GM15510 (cell line): ENCODE results near the gene MEAF6.

Experiments used
- POLR2A ChIP-seq: IDR thresholded peaks from 3 replicates; pipeline ENCODE4 v1.6.1; 2011; ENCODE audit warnings: borderline replicate concordance; ENCODE audit not compliant: insufficient read length; ENCODE audit errors: extremely low read depth

The MEAF6 gene

DNA sequence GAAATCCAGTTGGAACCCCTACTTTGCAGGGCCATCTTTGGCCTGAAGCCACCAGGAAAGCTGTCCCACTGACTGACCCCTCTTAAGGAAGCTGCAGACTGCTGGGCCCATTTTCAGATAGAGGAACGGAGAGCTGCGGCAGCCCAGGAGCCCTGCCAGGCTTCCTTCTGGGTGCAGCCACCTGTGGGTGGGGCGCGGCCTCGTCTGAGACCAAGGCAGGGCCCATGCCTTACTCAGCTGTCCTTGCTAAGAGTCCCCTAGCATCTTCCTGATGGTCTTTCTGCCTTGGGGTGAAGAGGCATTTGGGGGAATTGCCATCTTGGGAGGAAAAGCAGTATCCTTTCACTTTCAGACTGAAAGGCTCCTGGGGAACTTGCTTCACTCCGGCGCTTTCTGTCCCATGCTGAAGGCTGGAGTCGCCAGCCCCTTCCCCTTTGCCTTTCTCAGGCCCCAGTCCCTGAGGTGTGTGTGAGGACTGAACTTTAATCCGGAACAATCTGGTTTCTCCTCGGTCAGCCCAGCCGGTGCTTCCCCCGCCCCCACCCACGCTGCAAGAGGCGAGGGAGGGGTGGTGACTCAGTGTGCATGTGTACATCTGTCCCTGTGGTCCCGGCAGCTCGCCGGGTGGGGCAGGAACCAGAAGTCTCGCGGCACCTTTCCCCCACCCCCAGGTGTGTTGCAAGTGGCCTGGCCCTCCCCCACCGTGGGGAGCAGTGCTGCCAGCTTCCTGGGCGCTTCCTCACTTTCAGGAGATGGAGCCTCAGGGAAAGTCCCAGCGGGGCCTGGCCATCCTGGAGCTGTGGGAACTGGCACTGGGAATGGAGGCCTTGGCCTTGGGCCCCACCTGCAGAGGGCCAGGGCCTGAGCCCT lies 35.1 kb downstream of the MEAF6 start:
- peak; percentile 55 for TF ChIP-seq POLR2A

- no peak for TF ChIP-seq POLR2A
These were observed 35.7 kb downstream of the MEAF6 start for GRCh38 chr1:37478890-37479254.

- peak; percentile 37 for TF ChIP-seq POLR2A
These were observed 36.1 kb downstream of the MEAF6 start for GRCh38 chr1:37478451-37478881.

- TF ChIP-seq POLR2A, result no peak
These were observed 36.6 kb downstream of the MEAF6 start for GRCh38 chr1:37477946-37478345.

GRCh38 chr1:37477198-37477931 lies 37.2 kb downstream of the MEAF6 start:
- TF ChIP-seq POLR2A, result peak; percentile 60

DNA sequence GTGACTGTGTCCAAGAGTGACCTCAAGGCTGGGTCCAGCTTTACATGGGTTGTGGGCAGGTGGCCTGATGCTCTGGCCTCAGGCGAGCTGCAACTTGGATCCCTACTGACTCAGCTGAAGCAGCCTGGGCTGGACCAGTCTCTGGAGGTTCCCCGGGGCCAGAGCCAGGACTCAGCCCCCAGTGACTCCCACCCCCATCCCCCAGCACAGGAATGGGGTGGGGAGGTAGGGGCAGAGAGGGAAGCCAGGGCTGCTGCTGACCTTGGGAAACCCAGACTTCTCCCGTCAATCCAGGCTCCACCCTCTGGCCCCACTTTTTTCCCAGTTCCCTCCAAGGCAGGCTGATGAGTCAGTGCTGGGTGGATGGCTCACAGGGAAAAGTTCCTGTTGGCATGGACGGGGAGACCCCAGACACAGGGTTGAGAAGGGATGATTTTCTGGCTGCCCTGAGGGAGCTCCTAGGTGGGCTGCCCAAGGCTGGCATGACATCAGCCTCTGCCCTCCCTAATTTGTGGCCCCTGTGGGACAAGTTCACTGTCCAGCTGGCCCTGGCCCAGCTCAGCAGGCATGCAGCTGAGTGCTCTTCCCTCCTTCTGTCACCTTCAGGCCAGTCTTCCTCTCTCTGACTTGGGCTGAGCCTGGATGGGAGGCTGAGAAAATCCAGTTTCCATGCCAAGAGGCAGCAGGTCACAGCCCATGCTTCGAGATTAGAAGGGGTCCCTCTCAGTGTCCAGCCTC lies 37.9 kb downstream of the MEAF6 start:
- no peak for TF ChIP-seq POLR2A

DNA sequence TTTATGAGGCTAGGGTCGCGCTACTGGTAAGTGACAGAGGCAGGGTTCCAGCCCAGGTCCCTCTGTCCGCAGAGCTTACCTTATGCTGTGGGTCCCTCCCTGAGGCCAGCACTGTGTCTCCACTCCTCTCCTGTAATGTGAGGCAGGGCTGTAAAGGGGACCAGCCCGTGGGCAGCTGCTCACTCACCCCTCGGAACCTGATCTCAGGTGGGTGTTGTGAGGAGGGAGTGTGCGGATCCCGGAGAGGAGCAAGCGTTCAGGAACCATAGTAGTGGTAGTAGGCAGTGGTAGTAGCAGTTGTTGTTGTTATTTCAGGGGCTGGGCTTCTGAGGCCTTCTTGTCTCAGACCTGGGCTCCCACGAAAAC lies 38.5 kb downstream of the MEAF6 start:
- no peak for TF ChIP-seq POLR2A

DNA sequence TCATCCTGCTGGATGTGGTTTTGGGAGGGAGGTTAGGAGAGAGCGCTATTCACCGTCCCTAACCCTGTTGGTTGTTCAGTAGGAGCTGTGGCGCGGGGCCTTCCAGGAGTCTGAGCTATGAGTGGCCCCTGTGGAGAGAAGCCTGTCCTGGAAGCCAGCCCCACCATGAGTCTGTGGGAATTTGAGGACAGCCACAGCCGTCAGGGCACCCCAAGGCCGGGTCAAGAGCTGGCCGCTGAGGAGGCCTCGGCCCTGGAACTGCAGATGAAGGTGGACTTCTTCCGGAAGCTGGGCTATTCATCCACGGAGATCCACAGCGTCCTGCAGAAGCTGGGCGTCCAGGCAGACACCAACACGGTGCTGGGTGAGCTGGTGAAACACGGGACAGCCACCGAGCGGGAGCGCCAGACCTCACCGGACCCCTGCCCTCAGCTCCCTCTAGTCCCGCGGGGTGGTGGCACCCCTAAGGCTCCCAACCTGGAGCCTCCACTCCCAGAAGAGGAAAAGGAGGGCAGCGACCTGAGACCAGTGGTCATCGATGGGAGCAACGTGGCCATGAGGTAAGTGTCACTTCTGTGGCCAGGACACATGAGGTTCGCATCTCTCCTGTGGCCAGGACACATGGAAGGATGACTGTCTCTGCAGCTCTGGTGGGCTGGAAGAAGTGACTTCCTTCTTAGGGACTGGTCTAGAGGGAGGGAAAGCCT lies 39.0 kb downstream of the MEAF6 start:
- TF ChIP-seq POLR2A, result peak; percentile 15

GRCh38 chr1:37474697-37475379 lies 39.7 kb downstream of the MEAF6 start:
- TF ChIP-seq POLR2A, result no peak

- TF ChIP-seq POLR2A, result peak; percentile 99
These were observed 40.4 kb downstream of the MEAF6 start, which contains the start of gene ZC3H12A for GRCh38 chr1:37474046-37474696. ZC3H12A (plus strand) TSS chr1:37474580; CDS start chr1:37475497, 917 bp downstream.

DNA sequence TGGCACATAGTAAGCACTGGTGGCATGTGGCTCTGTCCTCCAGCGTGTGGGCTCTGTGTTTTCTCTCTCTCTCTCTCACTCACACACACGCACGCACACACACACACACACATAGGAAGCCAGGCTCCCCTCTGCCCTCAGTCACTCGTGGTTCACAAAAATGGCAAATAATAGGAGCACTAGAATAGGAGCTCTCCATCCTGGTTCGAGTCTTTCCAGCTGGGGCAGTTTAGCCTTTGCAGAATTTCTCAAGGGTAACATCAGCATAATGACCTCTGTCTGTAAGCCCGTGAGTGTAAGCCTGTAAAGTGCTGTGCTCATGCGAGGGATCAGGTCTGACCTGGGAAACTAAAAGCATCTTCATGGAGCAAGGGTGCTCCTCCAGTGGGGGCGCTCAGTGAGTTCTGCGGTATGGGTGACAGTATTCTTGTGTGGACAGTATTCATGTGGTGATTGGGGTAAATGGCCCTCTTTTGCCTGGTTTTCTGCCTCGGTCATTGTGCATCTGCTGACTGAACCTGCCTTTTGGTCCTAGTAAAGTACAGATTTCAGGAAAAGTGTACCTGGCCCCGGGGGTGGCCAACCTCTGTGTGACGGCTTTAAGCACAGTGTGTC lies 41.0 kb downstream of the MEAF6 start:
- no peak for TF ChIP-seq POLR2A

DNA sequence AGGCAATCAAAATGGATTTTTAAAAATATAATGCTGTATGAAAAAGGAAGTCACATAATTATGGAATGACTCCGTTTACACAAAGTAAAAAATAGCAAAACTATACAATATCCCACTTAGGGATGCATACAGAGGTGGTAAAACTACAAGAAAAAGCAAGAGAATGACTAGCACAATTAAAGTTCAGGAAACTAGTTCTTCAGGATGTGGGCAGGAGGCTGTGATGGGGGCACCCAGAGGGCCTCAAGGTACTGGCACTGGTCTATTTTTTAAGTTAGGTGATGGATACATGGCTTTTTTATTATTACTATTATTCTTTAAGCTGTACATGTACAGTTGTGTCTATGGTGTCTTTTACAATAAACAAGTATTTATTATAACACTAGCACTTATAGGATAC lies 41.6 kb downstream of the MEAF6 start:
- TF ChIP-seq POLR2A, result no peak

DNA sequence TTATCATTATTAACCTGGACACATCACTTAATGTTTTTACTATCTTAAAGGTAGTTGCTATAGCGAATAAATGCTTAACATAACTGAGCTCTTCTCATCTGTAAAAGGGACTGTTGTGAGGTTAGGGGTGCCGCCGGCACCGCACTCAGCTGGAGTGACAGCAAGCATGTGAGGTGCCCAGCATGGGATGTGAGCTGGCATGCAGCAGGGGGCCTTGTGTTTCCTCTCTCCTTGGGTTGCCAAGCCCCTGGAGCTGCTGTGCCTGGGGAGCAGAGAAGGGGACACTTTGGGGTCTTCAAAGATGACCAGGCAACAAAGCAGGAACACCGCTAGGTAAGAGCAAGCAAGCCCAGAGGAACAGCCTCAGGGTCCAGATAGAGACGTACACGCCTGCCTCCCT lies 42.3 kb downstream of the MEAF6 start:
- no peak for TF ChIP-seq POLR2A
